Erythroblast (primary cell): Measurements from ENCODE around the gene ADAM10.

Experiments
- DNase-seq, 2 experiments: peaks; one replicate each; lab custom pipeline; 2025; lab: John Stamatoyannopoulos, UW
- GATA1 ChIP-seq: IDR thresholded peaks from 2 replicates; pipeline ENCODE4 v1.6.1; 2011; ENCODE audit warnings: low read depth, mild to moderate bottlenecking, control low read depth, low read length, moderate library complexity
- POLR2A ChIP-seq: IDR thresholded peaks from 2 replicates; pipeline ENCODE4 v1.6.1; 2011; ENCODE audit warnings: mild to moderate bottlenecking, low read length

ADAM10 gene

DNA sequence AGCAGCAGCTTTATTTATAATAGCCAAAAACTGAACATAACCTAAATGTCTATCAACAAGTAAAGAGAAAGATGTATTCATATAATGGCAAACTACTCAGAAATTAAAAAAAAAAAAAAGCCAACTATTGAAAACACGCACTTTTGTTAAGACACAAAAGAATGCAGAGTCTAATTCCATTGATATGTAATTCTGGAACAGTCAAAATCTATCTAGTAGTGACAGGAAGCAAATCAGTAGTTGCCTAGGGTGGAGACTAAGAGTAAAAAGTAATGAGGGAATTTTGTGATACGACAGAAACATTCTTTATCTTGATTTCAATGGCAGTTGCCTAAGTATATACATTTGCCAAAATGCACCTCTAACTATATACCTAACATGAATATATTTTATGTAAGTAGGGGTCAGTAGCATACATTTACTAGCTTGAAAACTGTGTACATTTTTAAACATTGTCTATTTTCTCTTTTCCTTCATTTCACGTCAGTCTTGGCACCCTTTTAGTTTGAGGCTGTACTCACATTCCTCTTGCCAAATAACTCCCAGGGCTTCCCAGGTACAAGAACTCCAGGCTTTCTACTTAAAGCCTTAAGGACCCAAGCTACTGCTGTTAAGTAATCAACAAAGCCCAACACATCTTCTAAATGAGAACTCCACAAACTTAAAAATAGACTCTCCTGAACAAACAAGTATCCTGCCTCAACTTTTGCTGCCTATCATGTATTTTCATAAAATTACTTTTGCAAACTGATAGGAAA lies 54.7 kb downstream of the ADAM10 start:
- DNase-seq, result no peak
- no peak for TF ChIP-seq POLR2A
- no peak for TF ChIP-seq GATA1

DNA sequence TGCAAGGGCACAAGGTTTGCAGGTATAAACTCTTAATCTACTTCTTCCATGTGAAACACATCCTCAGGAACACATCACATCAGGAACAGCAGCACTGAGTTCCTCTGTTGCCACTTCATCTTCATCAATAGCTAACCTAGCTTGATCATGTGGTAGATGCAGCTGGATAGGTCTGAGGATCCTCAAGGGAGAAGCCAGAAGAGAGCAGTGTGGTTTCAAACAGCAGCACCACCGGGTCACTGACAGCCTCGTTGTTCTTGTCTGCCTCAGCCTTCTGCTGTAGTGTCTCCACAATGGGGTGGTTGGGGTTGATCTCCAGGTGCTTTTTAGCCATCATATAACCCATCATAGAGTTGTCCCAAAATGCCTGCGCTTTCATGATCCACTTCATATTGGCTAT lies 58.8 kb downstream of the ADAM10 start:
- DNase-seq, result no peak
- no peak for TF ChIP-seq GATA1
- TF ChIP-seq POLR2A, result no peak

- TF ChIP-seq POLR2A, result no peak
- no peak for DNase-seq
These were observed 59.9 kb downstream of the ADAM10 start for GRCh38 chr15:58689646-58690045.

GRCh38 chr15:58686286-58686685 lies 63.2 kb downstream of the ADAM10 start:
- TF ChIP-seq GATA1 (no peak), POLR2A (no peak)
- DNase-seq, result no peak

GRCh38 chr15:58684751-58685150 lies 64.8 kb downstream of the ADAM10 start:
- TF ChIP-seq GATA1, result no peak
- no peak for DNase-seq

DNA sequence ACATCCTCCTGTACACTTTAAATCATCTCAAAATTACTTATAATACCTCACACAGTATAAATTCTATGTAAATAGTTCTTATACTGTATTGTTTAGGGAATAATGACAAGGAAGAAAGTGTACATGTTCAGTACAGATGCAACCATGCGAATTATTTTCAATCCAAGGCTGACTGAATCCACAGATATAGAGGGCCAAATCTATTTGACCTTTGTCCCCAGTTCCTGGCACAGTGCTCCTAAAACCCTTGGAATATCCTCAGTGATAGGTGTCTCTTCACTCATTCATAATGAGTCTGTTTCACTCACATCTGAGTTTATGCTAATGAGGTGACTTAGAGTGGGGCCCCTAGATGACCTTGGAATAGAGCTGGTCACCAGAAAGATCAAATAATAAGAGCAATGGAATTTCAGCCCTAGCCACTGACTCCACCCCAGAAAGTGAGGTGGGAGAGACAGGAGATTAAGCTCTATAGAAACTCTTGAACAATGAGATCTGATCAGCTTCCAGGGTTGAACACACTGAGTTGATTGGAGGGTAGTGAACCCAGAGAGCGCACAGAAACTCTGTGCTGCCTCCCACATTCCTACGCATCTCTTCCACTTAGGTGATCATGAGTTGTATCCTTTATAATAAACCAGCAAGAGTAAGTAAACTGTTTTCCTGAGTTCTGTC lies 65.3 kb downstream of the ADAM10 start:
- peak in 1 of 2 experiments; percentile 11 for DNase-seq
- TF ChIP-seq POLR2A, result no peak

DNA sequence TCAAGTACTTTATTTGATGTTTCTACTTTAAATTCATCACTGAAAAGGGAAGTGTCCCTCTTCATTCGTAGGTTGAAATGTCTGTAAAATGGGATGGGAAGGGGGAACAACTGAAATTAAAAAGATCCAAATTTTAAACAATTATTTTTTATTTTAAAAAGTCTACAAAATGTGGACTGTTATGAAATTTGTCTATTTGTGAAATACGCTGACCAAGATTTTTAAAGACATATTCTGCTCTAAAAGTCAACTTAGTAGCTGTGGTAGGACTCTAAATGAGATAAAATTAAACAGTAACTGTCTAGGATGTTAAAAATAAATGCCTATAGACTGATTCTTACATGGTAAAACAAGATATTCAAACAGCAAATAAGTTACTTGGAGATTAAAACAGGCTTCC lies 67.3 kb downstream of the ADAM10 start:
- no peak for TF ChIP-seq POLR2A
- TF ChIP-seq GATA1, result no peak
- no peak for DNase-seq

DNA sequence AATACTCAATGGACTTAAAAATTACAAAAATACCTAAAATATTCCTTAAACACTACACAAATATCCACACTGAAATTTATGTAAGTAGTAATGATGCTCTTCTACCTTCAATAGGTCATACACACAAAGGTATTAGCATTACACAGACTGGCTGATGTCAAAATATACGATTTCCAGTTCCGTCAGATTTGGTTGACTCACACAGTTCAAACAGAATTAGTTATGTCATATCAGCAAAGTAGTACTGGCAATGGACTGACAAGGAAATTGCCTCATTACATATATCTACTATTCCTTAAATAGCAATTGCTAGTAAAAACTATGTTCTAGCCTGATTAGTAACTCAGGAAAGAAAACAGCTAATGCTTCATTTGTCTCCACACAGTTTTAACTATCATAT lies 70.8 kb downstream of the ADAM10 start:
- DNase-seq, result no peak
- TF ChIP-seq GATA1, result no peak
- no peak for TF ChIP-seq POLR2A

DNA sequence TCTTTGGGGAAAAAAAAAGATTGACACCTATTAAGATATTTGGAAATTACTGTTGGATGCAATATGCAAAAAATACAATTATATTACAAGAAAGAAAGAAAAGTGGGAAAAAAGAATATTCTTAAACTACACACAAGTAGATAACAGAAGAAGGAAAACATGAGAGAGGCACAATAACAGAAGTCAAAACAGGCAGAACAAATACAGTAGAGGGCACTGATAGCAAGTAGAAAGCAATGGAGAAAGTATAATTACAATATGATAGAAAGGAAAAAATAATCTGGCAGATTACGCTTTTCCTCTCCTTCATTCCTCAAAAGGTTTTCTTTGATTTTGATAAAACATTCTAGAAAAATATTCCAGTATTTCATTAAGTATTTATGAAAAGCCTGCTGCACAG lies 72.1 kb downstream of the ADAM10 start:
- TF ChIP-seq GATA1, result no peak
- TF ChIP-seq POLR2A, result no peak
- no peak for DNase-seq

DNA sequence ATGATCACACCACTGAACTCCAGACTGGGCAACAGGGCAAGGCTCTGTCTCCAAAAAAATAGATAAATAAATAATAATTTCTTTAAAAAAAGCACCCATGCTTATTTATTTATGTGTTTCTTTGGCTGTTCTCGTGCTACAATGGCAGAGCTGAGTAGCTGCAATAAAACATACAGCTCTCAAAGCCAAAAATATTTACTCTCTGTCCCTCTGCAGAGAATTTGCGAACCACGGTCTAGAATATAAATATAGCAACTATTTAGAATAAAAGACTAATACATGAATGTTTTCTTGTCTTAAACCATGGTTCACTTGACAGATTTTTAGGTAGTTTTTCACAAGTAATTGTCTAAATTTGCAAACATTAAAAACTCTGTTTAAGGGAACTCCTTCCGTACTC lies 72.7 kb downstream of the ADAM10 start:
- DNase-seq, result no peak
- TF ChIP-seq GATA1 (no peak), POLR2A (no peak)

- TF ChIP-seq GATA1 (no peak), POLR2A (no peak)
- no peak for DNase-seq
These were observed 78.3 kb downstream of the ADAM10 start for GRCh38 chr15:58671186-58671585.

DNA sequence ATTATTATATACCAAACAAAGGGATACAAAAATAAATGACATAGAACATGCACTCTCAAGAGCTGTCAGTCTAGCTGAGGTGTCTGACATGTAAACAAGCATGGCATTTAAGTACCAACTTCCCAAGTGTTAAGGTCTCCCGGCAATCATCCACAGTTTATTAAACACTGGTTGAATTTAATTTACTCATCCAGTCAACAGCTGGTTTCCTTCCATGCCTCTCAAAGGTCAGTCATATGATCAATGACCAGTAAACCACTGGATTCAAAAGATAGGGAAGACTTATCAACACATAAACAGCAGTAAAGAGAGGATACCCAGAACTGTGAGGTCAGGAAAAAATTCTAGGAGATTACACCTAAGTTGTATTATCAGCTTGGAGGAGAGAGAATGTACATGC lies 80.4 kb downstream of the ADAM10 start:
- DNase-seq, result peak; percentile 38 to 72
- TF ChIP-seq POLR2A (no peak), GATA1 (no peak)

DNA sequence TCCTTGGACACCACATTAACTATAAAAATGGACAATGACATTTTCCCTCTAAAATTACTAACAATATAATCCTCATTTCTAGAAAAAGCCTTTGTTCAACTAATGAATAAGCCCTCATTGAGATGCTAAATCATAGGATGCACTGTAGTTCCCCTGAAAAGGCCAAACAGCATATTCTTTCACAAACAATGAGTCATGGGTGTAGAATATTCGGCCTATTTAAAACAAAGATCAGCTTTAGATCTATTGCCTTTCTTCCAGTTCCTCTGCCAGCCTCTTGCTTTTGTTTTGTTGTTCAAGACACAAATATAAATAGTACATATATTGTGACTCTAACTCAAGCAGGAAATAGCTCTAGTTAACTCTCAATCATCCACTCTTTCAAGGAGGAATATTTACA lies 82.5 kb downstream of the ADAM10 start:
- no peak for DNase-seq
- TF ChIP-seq POLR2A (no peak), GATA1 (no peak)

GRCh38 chr15:58665672-58666071 lies 83.8 kb downstream of the ADAM10 start:
- TF ChIP-seq GATA1 (no peak), POLR2A (no peak)
- peak in 1 of 2 experiments; percentile 25 for DNase-seq

- TF ChIP-seq POLR2A (no peak), GATA1 (no peak)
- DNase-seq, result no peak
These were observed 99.4 kb downstream of the ADAM10 start for GRCh38 chr15:58650102-58650501.
